GM23338 (cell line): Measurements from ENCODE around the gene SYT7. TPM values are rescaled to one million over a fixed set of nuclear protein-coding genes. Genes with fewer than 3 reads are reported as not detected.

Experiments used
- ATAC-seq: fragments of 200-7000 bp; cut with Tn5 transposase; 3 replicates; pipeline ENCODE4 v1.9.1; 2020
- DNase-seq: peaks from one replicate; pipeline ENCODE4 v3.0.0-alpha.2; 2015; ENCODE audit warnings: low spot score
- H2AFZ ChIP-seq: fragments of 200-600 bp; sonication (generic); 2 replicates; pipeline ENCODE4 v1.8.0; 2016; ENCODE audit warnings: antibody characterized with exemption, mild to moderate bottlenecking, moderate library complexity
- H3F3A ChIP-seq: fragments of 200-600 bp; sonication (generic); replicated peaks from 2 replicates; pipeline ENCODE4 v1.8.0; 2017; ENCODE audit warnings: antibody characterized with exemption, mixed run types, low read depth
- H3K27ac ChIP-seq: fragments of 200-600 bp; sonication (generic); 2 replicates; pipeline ENCODE4 v1.6.1; 2016; ENCODE audit warnings: low read depth
- H3K27me3 ChIP-seq: fragments of 200-600 bp; sonication (generic); 2 replicates; pipeline ENCODE4 v1.8.0; 2016; ENCODE audit warnings: mild to moderate bottlenecking, mixed run types, moderate library complexity; ENCODE audit not compliant: insufficient read depth
- H3K36me3 ChIP-seq: fragments of 200-600 bp; sonication (generic); 2 replicates; pipeline ENCODE4 v1.8.0; 2016; ENCODE audit warnings: mild to moderate bottlenecking; ENCODE audit not compliant: insufficient read depth
- H3K4me1 ChIP-seq: fragments of 200-600 bp; sonication (generic); 2 replicates; pipeline ENCODE4 v1.8.0; 2016; ENCODE audit warnings: mild to moderate bottlenecking, moderate library complexity; ENCODE audit not compliant: insufficient read depth
- H3K4me2 ChIP-seq: fragments of 200-600 bp; sonication (generic); 2 replicates; pipeline ENCODE4 v1.7.1; 2017; ENCODE audit warnings: mixed run types
- H3K4me3 ChIP-seq: fragments of 200-600 bp; sonication (generic); 2 replicates; pipeline ENCODE4 v1.6.1; 2016; ENCODE audit warnings: mixed run types
- H3K79me2 ChIP-seq: fragments of 200-600 bp; sonication (generic); replicated peaks from 2 replicates; pipeline ENCODE4 v1.8.0; 2017; ENCODE audit warnings: mild to moderate bottlenecking; ENCODE audit not compliant: insufficient read depth
- H3K9me2 ChIP-seq: fragments of 200-600 bp; sonication (generic); 2 replicates; pipeline ENCODE4 v1.8.0; 2017; ENCODE audit not compliant: insufficient read depth
- H4K20me1 ChIP-seq: fragments of 200-600 bp; sonication (generic); replicated peaks from 2 replicates; pipeline ENCODE4 v1.8.0; 2017; ENCODE audit warnings: mild to moderate bottlenecking; ENCODE audit not compliant: insufficient read depth
- H3K27ac Mint-ChIP-seq: 2 replicates; pipeline ENCODE4 v1.8.0; 2020; ENCODE audit warnings: inconsistent platforms, mild to moderate bottlenecking, moderate library complexity, mixed read lengths
- H3K27me3 Mint-ChIP-seq: 3 replicates; pipeline ENCODE4 v1.8.0; 2022; ENCODE audit warnings: low read depth, mild to moderate bottlenecking, moderate library complexity, mixed read lengths, inconsistent platforms; ENCODE audit not compliant: insufficient read depth, poor library complexity
- H3K36me3 Mint-ChIP-seq: 3 replicates; pipeline ENCODE4 v1.8.0; 2021; ENCODE audit warnings: low read depth, mild to moderate bottlenecking, inconsistent platforms, moderate library complexity, mixed read lengths
- H3K4me1 Mint-ChIP-seq: 3 replicates; pipeline ENCODE4 v1.8.0; 2020; ENCODE audit warnings: mild to moderate bottlenecking, inconsistent platforms, mixed read lengths
- H3K4me3 Mint-ChIP-seq: 3 replicates; pipeline ENCODE4 v1.8.0; 2021; ENCODE audit warnings: moderate library complexity, mild to moderate bottlenecking, inconsistent platforms, mixed read lengths
- H3K9me3 Mint-ChIP-seq: 3 replicates; pipeline ENCODE4 v1.8.0; 2020; ENCODE audit warnings: moderate library complexity, mild to moderate bottlenecking, inconsistent platforms, mixed read lengths
- CREB1 ChIP-seq: fragments of 250-450 bp; sonication (Bioruptor Pico); IDR thresholded peaks from 2 replicates; pipeline ENCODE4 v1.5.0; 2020; ENCODE audit warnings: low read depth, mild to moderate bottlenecking, moderate library complexity
- CTCF ChIP-seq, 2 experiments: fragments of 200-600 bp in 1 of 2; sonication (generic) in 1 of 2; conservative IDR thresholded peaks; 2 replicates each; pipeline versions ENCODE4 v1.5.1 to v1.6.1; 2016 to 2017; ENCODE audit warnings: antibody characterized with exemption in 2 of 2, low read depth in 2 of 2, mild to moderate bottlenecking in 2 of 2, moderate library complexity in 1 of 2
- ETS1 ChIP-seq: IDR thresholded peaks from 2 replicates; pipeline ENCODE4 v1.6.1; 2016; ENCODE audit warnings: antibody characterized with exemption
- EZH2phosphoT487 ChIP-seq: fragments of 200-600 bp; sonication (generic); IDR thresholded peaks from one replicate; pipeline ENCODE4 v1.8.1; 2018; ENCODE audit warnings: antibody characterized with exemption; ENCODE audit not compliant: unreplicated experiment
- JUNB ChIP-seq: IDR thresholded peaks from one replicate; pipeline ENCODE4 v1.6.1; 2016; ENCODE audit warnings: antibody characterized with exemption; ENCODE audit not compliant: unreplicated experiment
- NANOG ChIP-seq: IDR thresholded peaks from 2 replicates; pipeline ENCODE4 v1.6.1; 2016; ENCODE audit warnings: antibody characterized with exemption, borderline replicate concordance
- REST ChIP-seq: IDR thresholded peaks from one replicate; pipeline ENCODE4 v1.6.1; 2018; ENCODE audit warnings: antibody characterized with exemption; ENCODE audit not compliant: unreplicated experiment
- STAT1 ChIP-seq: IDR thresholded peaks from one replicate; pipeline ENCODE4 v1.6.1; 2016; ENCODE audit warnings: antibody characterized with exemption; ENCODE audit not compliant: unreplicated experiment
- ZNF331 ChIP-seq: fragments of 250-450 bp; sonication (Bioruptor Pico); IDR thresholded peaks from 2 replicates; pipeline ENCODE4 v1.5.0; 2020; ENCODE audit warnings: low read depth, mild to moderate bottlenecking, moderate library complexity
- ZNF462 ChIP-seq: fragments of 250-450 bp; sonication (Bioruptor Pico); IDR thresholded peaks from 2 replicates; pipeline ENCODE4 v1.5.0; 2020; ENCODE audit warnings: mild to moderate bottlenecking, moderate library complexity
- polyA plus RNA-seq: library from polyadenylated mRNA; unstranded; fragments of >200 nt; fragmentation: Nextera tagmentation; extraction: Ambion mirVana; gene quantifications from 2 replicates; pipeline ENCODE4 v1.2.1, GENCODE V29; 2016
- total RNA-seq: library from RNA; depleted of rRNA; stranded (reverse); fragments of >200 nt; shearing (Covaris generic); gene quantifications from 2 replicates; pipeline ENCODE4 v1.2.3, GENCODE V29; 2014

Gene SYT7
- total and polyA plus RNA-seq, 2 experiments from 2014 or later, result 1.6 to 10.3 TPM

- Histone ChIP-seq H2AFZ (no peak overlapping the region), H3K9me2 (no peaks in the 10 kb centered on the region), H4K20me1 (no peaks in the 10 kb centered on the region), H3K27ac (no peak overlapping the region), H3K4me2 (no peak overlapping the region), H3K4me3 (no peak overlapping the region), H3K79me2 (no peaks in the 10 kb centered on the region), H3K4me1 (no peaks in the 10 kb centered on the region), H3K36me3 (no peaks in the 10 kb centered on the region), H3F3A (no peaks in the 10 kb centered on the region), H3K27me3 (no peaks in the 10 kb centered on the region)
- DNase-seq (no peak), ATAC-seq (no peak)
- no peak overlapping the region for H3K27ac Mint-ChIP-seq
- no peaks in the 10 kb centered on the region; the same call in 2 of the 3 replicates for H3K36me3 Mint-ChIP-seq
- no peak for TF ChIP-seq CREB1 (CRISPR knock-in tag)
- TF ChIP-seq CTCF (conservative IDR thresholded peaks at IDR 0.05; ENCODE audit: low read depth in 2 of 2), result no peak
- TF ChIP-seq NANOG, result no peak
- TF ChIP-seq REST, result no peak
- TF ChIP-seq ZNF331 (CRISPR knock-in tag), result no peak
- no peak for TF ChIP-seq ETS1
- TF ChIP-seq JUNB, result no peak
- no peak for TF ChIP-seq EZH2phosphoT487
- no peak for TF ChIP-seq STAT1
- TF ChIP-seq ZNF462 (CRISPR knock-in tag), result no peak
- peaks cover 17% of the 10 kb centered on the region for H3K4me1 Mint-ChIP-seq
- H3K4me3 Mint-ChIP-seq, result no peak overlapping the region
- H3K9me3 Mint-ChIP-seq, result no peaks in the 10 kb centered on the region
- peaks cover 12% of the 10 kb centered on the region for H3K27me3 Mint-ChIP-seq
Measured at GRCh38 chr11:61526229-61526628, 54.6 kb downstream of the SYT7 start.
